HG03354 (cell line): ENCODE data around the gene PTTG1IP2.

Experiments used
- ATAC-seq: cut with Tn5 transposase; IDR thresholded peaks from one replicate; pipeline ENCODE4 v1.9.1; 2021; ENCODE audit warnings: mild to moderate bottlenecking; ENCODE audit not compliant: unreplicated experiment, poor library complexity, severe bottlenecking

PTTG1IP2 gene

DNA sequence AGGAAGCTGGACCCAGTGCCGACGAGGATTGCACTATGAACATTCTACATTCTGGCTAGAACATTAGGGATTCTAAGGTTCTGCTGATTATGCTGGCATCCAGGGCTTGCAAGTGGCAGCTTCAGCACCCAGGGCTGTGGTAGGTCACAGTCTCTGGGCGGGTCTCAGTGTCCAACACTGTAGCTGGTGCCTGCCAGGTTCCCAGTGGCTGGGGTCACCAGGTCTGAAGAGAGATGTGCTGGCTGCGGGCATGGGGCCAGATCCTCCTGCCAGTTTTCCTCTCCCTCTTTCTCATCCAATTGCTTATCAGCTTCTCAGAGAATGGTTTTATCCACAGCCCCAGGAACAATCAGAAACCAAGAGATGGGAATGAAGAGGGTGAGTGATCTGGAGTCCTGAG lies at the start of gene PTTG1IP2:
TSS of gene PTTG1IP2 (plus strand) at position 86 of the 400 bp plus-strand sequence. CDS start at position 234, 148 bp downstream.
- no peak for ATAC-seq

DNA sequence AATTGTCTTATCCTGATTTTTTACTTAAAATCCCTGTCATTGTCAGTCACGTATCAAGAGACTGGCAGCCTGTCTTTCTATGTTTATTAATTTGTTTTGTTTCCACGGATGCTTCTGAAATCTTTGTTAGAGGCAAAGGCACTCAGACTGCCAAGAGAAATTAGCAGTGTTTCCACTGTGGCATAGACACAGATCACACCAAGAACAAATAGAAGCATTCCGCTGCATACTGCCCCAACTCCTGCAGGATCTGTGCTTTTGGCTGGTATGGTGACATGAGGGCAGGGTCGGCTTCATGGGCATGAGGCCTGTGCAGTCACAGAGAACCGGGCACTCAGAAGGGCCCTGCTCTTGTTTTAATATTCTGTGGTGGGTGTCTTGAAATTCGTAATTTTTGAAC lies 47.8 kb upstream of the PTTG1IP2 start:
- ATAC-seq: no peak

DNA sequence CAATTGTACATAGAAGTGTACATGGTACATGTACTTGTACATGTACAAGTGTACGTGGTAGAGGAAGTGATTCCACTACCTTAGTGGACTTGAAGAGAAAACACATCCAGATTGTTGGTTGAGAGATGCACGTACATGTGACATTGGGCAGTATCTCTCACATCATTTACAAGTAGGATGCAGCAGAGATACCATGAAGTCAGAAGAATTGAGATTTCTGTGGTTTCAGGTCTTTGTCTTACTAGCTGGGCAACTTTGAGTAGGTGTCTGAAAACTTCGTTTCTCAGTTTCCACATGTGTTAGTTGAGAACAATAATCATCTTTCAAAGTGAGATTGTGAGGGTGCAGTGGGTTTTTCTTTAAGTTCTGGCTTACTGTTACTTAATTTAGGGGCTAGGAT lies 44.7 kb upstream of the PTTG1IP2 start:
- peak; percentile 77 for ATAC-seq

DNA sequence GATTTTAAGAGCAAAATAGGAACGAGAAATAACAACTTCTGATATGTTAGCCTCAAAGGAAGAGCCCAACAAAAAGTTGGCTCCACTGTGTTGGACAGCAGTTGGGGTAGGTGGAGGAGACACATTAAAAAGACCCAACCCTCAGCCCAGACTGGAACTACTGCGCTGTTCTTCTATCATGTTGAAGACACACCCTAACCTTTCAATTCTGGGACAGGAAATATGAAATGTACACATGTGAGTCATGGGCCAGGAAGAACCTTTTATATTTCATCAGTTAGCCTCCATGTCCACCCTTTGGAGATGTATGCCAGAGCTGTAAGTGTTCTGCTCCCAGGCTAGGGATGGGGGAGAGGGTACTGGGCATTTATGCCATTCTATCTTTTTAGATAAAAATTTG lies 44.1 kb upstream of the PTTG1IP2 start:
- ATAC-seq: no peak

GRCh38 chr7:90430614-90431460 lies 38.6 kb upstream of the PTTG1IP2 start:
- no peak for ATAC-seq

DNA sequence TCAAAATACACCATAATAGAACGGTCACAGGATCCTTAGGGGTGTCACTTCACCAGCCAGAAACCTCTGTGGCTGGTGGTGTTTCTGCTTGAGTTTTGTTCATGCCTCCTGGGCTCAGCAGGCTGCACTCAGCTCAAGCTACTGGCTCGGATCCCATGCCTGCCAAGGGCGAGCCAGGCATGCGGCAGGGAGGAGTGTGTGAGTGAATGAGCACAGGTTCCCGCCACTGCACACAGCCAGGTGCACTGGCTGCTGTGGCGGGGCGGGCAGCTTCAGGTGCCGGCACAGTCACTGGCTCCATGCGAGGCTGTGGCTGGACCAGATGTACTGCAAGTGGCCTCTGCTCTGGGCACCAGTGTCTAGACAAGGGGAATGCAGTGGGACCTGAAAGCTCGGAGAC lies 36.7 kb upstream of the PTTG1IP2 start:
- no peak for ATAC-seq

DNA sequence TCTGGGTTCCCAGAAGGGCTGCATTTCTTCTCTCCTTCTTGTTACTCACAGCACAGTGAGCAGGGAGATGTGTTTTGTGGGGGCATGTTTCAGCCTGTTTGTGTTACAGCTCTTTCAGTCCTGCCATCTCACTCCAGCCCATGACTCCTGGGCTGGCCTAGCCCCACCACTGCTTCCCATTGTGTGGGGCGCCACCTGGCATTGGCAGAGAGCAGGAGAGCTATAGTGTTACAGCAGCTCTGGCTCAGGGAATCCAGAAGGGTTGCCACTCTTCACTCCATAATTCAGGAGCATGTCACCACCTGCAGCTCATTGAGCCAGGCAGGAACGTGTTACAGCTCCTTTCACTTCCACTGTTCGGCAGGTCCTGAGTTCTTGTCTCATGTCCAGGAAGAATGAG lies 36.2 kb upstream of the PTTG1IP2 start:
- ATAC-seq: no peak

DNA sequence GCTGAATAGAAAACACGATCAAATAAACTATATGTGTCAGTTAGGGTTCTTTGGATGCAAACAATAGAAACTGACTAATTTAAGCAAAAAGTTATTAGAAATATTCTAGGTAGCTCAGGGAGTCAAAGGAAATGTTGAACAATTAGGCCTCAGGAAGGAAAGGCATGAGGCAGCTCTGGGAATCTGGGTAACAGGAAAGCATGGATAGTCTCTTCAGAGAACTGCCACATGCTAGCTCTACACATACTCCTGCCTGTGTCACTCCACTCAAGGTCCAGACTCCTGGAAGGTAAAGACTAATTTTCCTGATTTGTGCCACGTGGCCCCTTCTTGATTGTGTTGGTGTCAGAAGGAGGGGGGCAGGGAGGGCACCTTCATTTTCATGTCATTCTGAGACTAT lies 23.8 kb upstream of the PTTG1IP2 start:
- ATAC-seq: no peak

DNA sequence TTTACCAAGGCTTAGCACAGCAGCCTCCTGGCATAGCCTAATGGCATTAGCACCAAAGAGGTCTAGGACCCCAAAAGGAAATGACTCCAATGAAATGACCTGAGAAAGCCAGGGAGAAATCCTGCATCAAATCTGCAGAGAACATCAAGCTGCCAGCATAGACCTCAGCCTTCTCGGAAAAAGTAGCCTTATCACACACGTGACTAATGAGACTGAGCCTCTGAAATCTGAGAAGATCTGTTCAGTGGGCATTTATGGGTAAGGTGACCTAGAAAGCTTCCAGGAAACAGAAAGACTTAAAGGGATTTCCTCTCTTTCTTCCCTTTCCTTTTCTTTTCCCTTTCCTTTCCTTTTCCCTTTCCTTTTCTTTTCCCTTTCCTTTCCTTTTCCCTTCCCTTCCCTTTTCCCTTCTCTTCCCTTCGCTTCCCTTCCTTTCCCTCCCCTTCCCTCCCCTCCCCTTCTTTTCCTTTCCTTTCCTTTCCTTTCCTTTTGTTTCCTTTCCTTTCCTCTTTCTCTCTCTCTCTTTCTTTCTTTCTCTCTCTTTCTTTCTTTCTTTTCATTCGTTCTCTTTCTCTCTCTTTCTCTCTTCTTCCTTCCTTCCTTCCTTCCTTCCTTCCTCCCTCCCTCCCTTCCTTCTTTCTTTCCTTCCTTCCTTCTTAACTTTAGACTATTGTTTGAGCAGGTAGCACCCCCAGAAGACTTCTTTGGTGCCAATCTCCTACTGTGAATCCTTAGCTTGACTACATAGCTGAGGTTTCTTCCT lies 23.1 kb upstream of the PTTG1IP2 start:
- no peak for ATAC-seq

GRCh38 chr7:90453259-90453891 lies 16.1 kb upstream of the PTTG1IP2 start:
- no peak for ATAC-seq

DNA sequence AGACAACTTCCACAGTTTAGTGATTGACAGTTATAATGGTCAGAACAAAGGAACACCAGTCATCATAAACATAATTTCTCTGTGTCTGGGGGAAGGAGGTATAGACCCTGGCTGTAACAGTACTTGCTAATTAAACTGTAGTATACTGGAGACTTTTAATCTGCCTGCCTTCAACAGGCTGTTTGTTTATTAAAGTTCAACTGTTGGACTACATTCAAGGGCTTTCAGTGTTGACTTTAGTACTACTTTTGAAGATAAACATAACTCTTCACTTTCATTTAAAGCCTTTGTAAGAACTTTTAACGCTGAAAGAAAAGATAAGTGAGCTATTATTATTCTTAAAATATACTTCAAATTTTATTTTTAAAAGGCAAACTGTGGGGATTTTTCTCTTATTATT lies 15.5 kb upstream of the PTTG1IP2 start:
- ATAC-seq: no peak

DNA sequence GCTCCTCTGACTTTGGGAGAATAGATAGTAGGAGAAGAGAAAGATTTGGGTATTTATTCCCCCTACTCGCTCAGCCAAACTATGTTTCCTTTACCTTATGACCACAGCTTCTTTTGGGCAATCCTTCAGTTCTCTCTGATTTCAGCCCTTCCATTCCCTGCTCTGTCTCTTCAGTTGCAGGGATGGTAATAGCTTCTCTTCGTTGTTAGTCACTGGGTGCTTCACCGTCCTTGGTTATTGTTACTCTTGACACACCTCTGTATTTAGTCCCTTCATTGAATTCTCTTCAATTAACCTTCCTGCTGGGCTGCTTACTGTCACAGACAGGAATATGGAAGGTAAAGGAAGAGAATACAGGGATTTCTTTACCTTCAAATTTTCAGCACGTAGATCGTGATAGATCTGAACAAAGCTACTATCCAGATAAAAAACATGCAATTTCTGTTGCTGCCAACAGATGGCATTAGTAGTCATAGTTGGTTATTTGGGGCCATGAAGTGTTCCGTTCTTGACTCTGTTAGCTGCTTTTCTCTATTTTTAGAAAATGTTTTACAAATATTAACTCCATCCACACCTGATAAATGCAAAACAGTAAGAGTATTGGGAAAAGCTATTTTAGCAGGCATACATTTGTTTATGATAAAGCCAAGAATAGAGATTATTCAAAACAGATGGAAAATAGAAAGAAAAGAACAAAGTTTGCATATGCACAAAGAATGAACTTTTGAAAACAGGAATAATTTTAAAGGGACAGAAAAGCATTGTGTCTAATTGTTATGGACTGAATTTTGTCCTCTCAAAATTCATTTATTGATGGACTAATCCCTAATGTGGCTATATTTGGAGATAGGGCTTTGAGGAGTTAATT lies 14.0 kb upstream of the PTTG1IP2 start:
- peak; percentile 91 for ATAC-seq

DNA sequence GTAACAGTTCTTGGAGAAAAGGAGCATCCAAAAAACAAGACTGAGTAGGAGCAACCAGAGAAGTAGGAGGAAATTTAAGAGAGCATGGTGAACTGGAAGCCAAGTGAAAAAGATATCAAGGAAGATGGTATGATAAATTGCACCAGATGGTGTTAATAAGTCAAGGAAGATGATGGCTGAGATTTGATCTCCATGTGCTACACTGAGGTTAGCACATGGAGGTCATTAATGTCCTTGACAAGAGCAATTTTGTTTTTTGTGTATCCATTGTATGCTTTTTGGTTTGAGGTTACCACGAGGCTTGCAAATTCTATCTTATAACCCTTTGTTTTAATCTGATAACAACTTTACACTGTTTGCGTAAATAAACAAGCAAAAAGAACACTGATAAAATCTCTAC lies 11.3 kb upstream of the PTTG1IP2 start:
- no peak for ATAC-seq

GRCh38 chr7:90459888-90460287 lies 9.6 kb upstream of the PTTG1IP2 start:
- ATAC-seq: no peak

GRCh38 chr7:90461219-90461618 lies 8.2 kb upstream of the PTTG1IP2 start:
- ATAC-seq: no peak

DNA sequence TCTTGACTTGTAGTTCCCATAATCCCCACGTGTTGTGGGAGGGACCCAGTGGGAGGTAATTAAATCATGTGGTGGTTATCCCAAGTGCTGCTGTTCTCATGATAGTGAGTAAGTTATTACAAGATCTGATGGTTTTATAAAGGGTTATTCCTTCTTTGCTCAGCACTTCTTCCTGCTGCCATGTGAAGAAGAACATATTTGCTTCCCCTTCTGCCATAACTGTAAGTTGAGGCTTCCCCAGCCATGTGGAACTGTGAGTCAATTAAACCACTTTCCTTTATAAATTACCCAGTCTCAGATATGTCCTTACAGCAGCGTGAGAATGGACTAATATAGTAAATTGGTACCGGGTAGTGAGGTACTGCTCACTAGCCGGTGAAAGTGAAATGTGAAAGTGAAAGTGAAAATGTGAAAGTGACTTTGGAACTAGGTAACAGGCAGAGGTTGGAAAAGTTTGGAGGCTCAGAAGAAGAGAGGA lies 6.2 kb upstream of the PTTG1IP2 start:
- ATAC-seq: peak; percentile 48

GRCh38 chr7:90465816-90466215 lies 3.6 kb upstream of the PTTG1IP2 start:
- ATAC-seq: no peak

DNA sequence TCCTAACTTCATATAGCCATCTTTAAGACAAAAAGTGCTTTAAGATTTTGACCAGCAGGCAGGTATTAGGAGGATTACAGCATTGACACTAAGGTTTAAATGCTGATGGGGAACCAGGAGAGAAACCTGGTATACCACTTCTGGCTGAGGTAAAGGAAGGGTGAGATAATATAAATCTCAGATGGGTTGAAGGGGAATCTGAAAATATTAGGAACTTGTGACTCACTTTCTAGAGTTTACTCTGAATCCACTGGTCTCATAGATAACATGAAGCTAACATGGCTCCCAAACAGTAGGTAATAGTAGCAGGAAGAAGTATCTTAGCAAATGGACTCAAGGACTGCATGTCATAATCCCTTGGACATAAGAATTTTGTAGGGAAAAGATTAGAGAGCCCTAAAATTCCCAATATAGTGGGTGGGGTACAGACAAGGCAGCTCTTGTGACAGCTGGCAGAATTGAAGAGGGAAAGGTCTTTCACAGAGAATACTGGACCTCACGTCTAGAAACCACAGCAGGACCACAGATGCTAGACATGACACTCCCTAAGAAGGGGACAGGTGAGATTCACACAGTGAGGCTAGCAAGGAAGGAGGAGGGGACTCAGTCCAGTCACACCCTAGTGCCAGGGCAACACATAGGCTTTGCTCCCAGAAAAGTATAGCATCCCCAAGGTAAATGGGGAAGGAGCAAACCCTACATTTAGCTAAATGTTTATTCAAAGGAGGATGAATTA lies 3.5 kb downstream of the PTTG1IP2 start:
- no peak for ATAC-seq

DNA sequence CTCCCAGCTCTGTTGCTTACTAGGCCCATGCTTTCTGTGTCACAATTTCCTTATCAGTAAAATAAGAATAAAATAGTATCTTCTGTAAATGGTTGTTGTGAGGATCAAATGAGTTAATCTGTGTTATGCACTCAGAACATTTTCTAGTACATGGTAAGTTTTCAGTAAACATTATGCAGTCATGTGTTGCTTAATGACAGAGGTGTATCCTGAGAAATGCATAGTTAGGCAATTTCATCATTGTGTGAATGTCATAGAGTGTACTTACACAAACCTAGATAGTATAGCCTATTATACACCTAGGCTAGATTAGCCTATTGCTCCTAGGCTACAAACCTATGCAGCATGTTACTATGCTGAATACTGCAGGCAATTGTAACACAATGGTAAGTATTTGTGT lies 4.4 kb downstream of the PTTG1IP2 start:
- no peak for ATAC-seq
